GM13977 (cell line): Measurements from ENCODE around the gene CUX1.

Experiments
- DNase-seq: peaks from one replicate; pipeline ENCODE4 v3.0.0; 2012; ENCODE audit warnings: low spot score
- CTCF ChIP-seq: IDR thresholded peaks from 2 replicates; pipeline ENCODE4 v1.5.1; 2012; ENCODE audit warnings: mild to moderate bottlenecking, control low read depth; ENCODE audit not compliant: insufficient read depth; ENCODE audit errors: extremely low read depth, missing control alignments
- in situ Hi-C: fragments of 300-500 bp; cut with MboI; formaldehyde crosslinking; loops from one replicate; pipeline ENCODE4 v1.12.0; 2022; ENCODE audit warnings: low sequenced_read_pairs, low pct_unique_long_range_greater_than_20kb, mixed read lengths, inconsistent platforms; ENCODE audit not compliant: unreplicated experiment

The CUX1 gene

GRCh38 chr7:101861218-101861775, 43.9 kb downstream of the CUX1 start:
- in situ Hi-C loops, result no loop called here
- no peak for TF ChIP-seq CTCF
- DNase-seq, result no peak

GRCh38 chr7:101862280-101863220, 45.1 kb downstream of the CUX1 start:
- DNase-seq, result no peak
- TF ChIP-seq CTCF, result no peak
- in situ Hi-C loops, result no loop called here

GRCh38 chr7:101863598-101863997, 46.2 kb downstream of the CUX1 start:
- DNase-seq, result no peak
- no peak for TF ChIP-seq CTCF

GRCh38 chr7:101864039-101864438, 46.6 kb downstream of the CUX1 start:
- in situ Hi-C loops, result no loop called here
- no peak for TF ChIP-seq CTCF
- DNase-seq, result no peak

More at GRCh38 chr7:101863598-101863997, 46.2 kb downstream of the CUX1 start:
- in situ Hi-C loops, result no loop called here

GRCh38 chr7:101865031-101865430, 47.6 kb downstream of the CUX1 start:
- TF ChIP-seq CTCF, result no peak
- in situ Hi-C loops, result no loop called here
- DNase-seq, result no peak

- no peak for DNase-seq
- in situ Hi-C loops, result no loop called here
- no peak for TF ChIP-seq CTCF
These were observed 48.0 kb downstream of the CUX1 start for GRCh38 chr7:101865455-101865854.
